HG03442 (cell line): ENCODE measurements around the gene CEP20.
"Not testable (repeated sequence)": the region's sequence is repeated elsewhere in the genome, so short reads cannot be mapped to it uniquely, and the experiment has no call there.

Source experiments
- ATAC-seq: cut with Tn5 transposase; IDR thresholded peaks from one replicate; pipeline ENCODE4 v1.9.1; 2021; ENCODE audit warnings: mild to moderate bottlenecking, moderate library complexity; ENCODE audit not compliant: unreplicated experiment

Gene CEP20

GRCh38 chr16:15861996-15862395, 26.4 kb downstream of the CEP20 start:
- ATAC-seq, result no peak

GRCh38 chr16:15858921-15859668, 29.3 kb downstream of the CEP20 start:
- ATAC-seq, result no peak

- no peak for ATAC-seq
Observed at GRCh38 chr16:15857724-15858560, 30.5 kb downstream of the CEP20 start.

- ATAC-seq, result no peak
Observed at GRCh38 chr16:15856901-15857698, 31.3 kb downstream of the CEP20 start, which contains the start of gene MYH11. Gene MYH11 (minus strand): TSS chr16:15857028. CDS start chr16:15838252, 18,776 bp downstream.

- ATAC-seq, result no peak
Observed at GRCh38 chr16:15856182-15856581, 32.2 kb downstream of the CEP20 start.

GRCh38 chr16:15855704-15856003, 32.7 kb downstream of the CEP20 start:
- ATAC-seq, result no peak

GRCh38 chr16:15854906-15855703, 33.3 kb downstream of the CEP20 start:
- no peak for ATAC-seq

- no peak for ATAC-seq
Observed at GRCh38 chr16:15854061-15854460, 34.3 kb downstream of the CEP20 start.

- ATAC-seq, result no peak
Observed at GRCh38 chr16:15853021-15853420, 35.4 kb downstream of the CEP20 start.

- not testable (repeated sequence) for ATAC-seq
Observed at GRCh38 chr16:15850555-15850954, 37.8 kb downstream of the CEP20 start.

- no peak for ATAC-seq
Observed at GRCh38 chr16:15849209-15849981, 39.0 kb downstream of the CEP20 start.

- no peak for ATAC-seq
Observed at GRCh38 chr16:15847611-15848175, 40.7 kb downstream of the CEP20 start.

GRCh38 chr16:15846510-15846909, 41.9 kb downstream of the CEP20 start:
- ATAC-seq, result no peak

GRCh38 chr16:15843635-15844279, 44.6 kb downstream of the CEP20 start:
- no peak for ATAC-seq

- not testable (repeated sequence) for ATAC-seq
Observed at GRCh38 chr16:15839204-15839603, 49.2 kb downstream of the CEP20 start.

GRCh38 chr16:15837761-15838160, 50.6 kb downstream of the CEP20 start:
- no peak for ATAC-seq

GRCh38 chr16:15836965-15837611, 51.3 kb downstream of the CEP20 start:
- ATAC-seq, result no peak

GRCh38 chr16:15836074-15836473, 52.3 kb downstream of the CEP20 start:
- no peak for ATAC-seq
